SIG-M5 treated with dmso at 0.1 percent for 504 hours (cell line): ENCODE measurements around the gene AFF2.
"Not testable (repeated sequence)": the region's sequence is repeated elsewhere in the genome, so short reads cannot be mapped to it uniquely, and the experiment has no call there.

Experiments
- DNase-seq: peaks from one replicate; lab custom pipeline; 2025; ENCODE audit not compliant: unreplicated experiment; lab: John Stamatoyannopoulos, UW

AFF2 gene

DNA sequence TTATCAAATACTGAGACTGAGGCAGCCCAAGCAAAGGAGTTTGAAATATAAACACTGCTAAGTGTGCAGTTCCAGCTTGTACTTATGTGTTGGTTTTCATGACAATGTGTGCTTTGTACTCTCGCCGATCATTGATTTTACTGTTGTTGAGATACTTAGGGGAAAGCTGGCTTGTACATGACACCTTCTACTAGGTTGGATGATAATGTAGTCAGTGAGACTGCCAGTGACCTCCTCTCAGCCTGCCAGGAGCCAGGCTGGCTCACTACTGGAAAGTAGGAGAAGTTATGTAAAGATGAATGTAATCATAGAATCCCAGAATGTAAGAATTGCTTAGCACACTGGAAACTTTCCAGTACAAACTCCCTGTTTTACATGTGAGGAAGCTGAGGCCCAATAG is 132.0 kb downstream of the AFF2 start:
- DNase-seq = no peak

DNA sequence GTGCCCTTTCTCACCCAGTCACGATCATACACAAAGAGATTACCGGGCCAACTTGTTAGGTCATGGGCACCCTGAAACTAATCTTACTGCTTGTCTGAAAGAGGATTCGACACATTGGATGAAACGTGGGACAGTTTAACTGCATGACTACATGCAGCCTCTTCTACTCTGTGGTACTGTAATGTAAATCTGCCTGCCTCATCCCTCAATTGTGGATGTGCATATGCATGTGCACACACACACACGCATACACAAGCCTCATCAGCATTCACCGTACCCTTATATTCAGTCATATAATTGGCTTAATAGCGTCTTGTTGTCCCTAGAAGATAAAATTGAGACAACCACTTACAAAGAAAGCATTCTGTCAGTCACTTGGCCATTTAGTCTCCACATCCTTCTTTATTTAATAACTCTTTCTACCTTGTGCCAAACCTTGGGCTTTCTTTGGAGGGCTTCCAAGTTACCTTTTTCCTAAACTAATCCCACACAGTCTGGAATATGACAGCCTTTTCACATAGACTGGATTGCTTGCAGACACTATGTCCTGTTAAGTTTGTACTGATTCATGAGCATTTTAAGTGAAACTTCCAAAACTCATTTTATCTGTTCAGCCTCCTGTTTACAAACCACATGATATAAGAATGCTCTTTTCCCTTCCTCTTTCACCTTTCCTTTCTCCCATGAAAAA is 132.9 kb downstream of the AFF2 start:
- DNase-seq = no peak

DNA sequence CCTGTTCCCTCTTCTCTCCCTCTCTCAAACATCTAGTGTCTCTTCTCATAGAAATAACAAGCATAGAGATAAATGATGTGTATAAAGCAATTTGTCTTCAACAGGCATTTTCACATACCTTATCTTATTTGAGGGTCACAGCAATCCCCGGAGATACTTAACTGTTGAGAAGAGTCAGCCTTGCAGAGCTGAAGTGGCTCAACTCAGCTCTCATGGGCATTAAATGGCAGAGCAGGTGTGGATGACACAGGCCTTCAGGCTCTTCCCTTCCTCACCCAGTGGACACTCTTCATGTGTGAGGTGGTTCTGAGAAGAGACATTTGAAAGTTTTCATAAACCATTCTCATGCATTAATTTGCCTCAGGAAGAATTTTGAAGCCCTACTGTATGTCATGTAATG is 134.2 kb downstream of the AFF2 start:
- no peak for DNase-seq

- no peak for DNase-seq
These were observed 143.0 kb downstream of the AFF2 start for GRCh38 chrX:148643460-148643859.

DNA sequence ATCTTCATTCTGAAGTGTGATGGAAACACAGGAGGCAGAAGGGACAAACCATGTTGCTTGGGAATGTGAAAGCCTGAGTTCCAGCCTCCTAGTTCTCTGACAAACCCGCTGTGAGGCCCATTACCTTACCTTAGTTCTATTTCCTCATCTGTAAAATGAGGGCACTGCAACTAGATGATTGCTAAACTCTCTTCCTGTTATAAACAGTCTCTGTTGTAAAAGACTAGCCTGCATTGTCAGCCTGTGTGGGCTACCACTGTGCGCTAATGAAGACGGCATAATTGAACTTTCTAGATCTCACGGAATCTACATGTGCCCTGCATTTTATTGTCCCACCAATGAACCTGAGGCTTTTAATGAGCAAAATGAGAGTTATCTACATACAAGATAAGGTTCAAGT is 147.2 kb downstream of the AFF2 start:
- DNase-seq = no peak

DNA sequence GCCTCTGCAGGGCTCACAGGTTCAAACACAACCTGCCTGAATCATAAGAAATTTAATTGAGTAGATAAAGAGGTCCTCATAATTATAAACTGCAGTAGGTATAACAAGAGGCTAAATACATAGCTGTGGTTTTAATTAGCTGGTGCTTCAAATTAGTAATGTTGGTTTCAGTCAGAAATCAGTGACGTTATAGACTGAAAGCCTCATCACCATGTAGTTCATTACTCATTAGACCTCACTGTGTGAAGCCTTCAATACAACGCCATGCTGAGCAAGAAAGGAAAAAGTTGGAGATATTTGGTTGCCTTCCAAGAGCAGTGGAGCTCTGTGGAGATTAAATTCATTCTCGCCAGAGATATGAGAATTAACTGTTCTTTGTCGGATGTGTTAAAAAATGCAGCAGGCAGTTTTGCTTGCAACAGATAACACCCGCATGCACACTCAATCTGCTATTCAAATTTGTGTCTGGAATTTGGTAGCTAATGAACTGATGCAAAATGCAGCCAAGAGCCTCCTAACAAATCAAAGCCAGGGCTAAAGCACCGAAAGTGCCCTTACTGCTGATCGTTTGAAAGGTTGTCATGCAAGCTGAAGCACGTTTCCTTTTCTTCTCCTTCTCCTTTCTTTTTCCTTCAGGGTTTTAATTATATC is 148.9 kb downstream of the AFF2 start:
- DNase-seq = no peak

DNA sequence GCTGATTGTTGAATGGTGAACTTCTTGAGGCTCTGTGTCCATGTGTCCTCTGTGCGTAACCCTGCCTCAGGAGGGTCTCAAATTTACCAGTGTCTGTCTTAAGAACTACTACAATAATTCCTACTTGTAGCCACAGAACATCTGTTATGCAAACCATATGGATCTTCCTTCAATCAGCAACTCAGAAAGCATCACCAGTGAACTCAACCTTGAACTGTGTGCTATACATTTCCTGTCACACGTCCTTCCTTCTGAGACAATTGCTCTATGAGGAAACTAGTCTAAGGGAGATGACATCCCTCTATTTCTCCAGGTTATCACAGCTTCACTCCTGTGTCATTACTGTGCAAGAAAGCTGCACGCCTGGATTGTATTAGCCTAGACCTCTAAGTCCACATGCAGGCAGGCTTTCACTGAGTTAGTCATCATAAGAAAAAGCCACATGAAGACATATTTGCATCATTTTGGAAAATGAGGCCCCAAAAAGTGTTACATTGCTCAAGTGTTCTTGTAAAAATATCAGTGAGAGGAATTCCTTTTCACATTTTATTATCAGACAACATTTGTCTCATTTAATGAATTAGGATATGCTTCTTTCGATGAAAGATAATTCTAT is 157.8 kb downstream of the AFF2 start:
- DNase-seq = no peak

DNA sequence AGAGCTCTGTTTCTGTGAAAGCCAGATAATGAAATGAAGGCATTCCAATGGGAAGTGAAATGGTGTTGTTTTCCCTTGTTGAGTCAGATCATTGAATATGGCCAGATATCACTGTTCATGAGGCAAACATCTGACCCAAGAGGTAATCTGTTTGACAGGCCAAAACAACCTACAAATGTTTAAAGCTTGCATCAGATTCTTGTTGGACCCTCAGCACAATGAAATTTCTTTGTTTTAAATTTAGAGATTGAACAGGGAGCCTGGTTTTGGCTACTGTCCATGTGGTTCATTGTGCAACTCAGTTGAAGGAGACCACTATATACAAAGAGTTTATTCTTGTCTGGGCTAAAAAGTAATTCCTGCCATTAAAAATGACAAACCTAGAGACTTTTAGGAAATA is 159.1 kb downstream of the AFF2 start:
- DNase-seq = no peak

GRCh38 chrX:148661035-148661434 is 160.6 kb downstream of the AFF2 start:
- DNase-seq = no peak

GRCh38 chrX:148662014-148662413 is 161.6 kb downstream of the AFF2 start:
- DNase-seq = no peak

DNA sequence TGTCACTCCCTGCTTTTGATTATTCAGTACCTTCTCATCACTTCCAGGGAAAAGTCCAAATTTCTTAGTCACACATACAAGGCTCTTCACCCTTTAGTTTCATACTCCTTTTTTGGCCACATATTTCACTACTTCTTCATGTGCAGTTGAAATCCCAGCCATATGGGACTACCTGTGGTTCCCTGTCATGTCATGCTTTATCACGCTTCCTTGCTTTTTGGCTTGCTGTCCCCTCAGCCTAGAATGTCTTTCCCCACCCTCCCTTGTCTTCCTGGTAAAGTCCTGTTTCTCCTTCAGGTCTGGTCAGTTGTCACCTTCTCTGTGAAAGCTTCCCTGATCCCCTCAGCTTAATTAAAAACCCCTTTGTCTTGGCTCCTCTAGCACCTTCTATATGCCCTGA is 163.8 kb downstream of the AFF2 start:
- no peak for DNase-seq

DNA sequence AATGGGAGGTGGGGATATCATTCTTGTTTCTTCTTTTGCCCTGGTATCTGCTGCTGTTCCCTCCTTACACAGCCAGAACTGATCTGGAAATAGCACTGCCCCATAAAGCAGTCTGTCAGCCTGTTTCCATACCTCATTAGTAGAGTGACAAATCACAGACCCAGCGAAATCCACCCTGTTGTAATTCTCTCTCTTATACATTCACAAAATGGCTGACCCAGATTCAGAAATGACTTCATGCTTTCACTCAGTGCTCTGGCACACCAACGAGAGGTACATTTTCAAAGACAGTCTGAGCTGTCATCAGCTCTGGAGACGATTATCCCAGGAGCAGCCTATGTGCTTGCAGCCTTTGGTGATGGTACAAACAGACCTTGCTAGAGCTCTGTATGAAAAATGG is 164.6 kb downstream of the AFF2 start:
- DNase-seq = no peak

DNA sequence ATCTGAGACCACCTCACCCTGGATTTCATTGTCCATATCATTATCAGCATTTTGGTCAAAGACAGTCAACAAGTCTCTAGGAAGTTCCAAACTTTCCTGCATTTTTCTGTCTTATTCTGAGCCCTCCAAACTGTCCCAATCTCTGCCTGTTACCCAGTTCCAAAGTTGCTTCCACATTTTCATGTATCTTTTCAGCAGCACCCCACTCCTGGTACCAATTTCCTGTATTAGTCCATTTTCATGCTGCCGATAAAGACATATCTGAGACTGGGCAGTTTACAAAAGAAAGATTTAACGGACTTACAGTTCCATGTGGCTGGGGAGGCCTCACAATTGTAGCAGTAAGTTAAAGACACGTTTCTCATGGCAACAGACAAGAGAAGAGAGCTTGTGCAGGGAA is 168.8 kb downstream of the AFF2 start:
- not testable (repeated sequence) for DNase-seq

GRCh38 chrX:148670277-148670676 is 169.9 kb downstream of the AFF2 start:
- DNase-seq = no peak

- DNase-seq = no peak
These were observed 172.1 kb downstream of the AFF2 start for GRCh38 chrX:148672517-148672916.

GRCh38 chrX:148681605-148682004 is 181.2 kb downstream of the AFF2 start:
- no peak for DNase-seq

DNA sequence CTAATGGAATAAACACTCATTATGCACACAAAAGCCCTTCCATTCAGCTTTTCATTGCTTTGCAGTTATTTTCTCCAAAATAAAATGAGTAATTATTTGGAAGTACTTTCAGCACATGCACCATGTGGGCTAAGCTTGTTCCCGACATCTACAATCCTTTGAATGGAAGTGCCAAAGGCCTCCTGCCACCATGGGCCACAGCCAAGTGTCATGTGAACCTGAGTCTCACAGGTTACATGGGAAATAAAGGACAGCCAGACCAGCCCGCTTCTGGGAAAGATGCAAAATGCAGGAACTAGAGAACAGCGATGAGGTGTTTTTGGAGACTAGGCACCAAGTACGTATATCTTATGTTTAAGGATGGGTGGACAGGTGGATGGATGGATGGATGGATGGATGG is 181.8 kb downstream of the AFF2 start:
- DNase-seq = no peak

GRCh38 chrX:148691456-148691855 is 191.0 kb downstream of the AFF2 start:
- DNase-seq = no peak

GRCh38 chrX:148695255-148695654 is 194.8 kb downstream of the AFF2 start:
- no peak for DNase-seq

GRCh38 chrX:148698221-148698620 is 197.8 kb downstream of the AFF2 start:
- DNase-seq = no peak

- DNase-seq = no peak
These were observed 199.6 kb downstream of the AFF2 start for GRCh38 chrX:148700021-148700420.

GRCh38 chrX:148713981-148714380 is 213.6 kb downstream of the AFF2 start:
- DNase-seq = no peak

GRCh38 chrX:148715361-148715760 is 214.9 kb downstream of the AFF2 start:
- no peak for DNase-seq
